NCI-H345 treated with DMSO at 0.1 percent for 48 hours (cell line): Measurements from ENCODE around the gene GNB2.
"Not testable (repeated sequence)": the region's sequence is repeated elsewhere in the genome, so short reads cannot be mapped to it uniquely, and the experiment has no call there.

Source experiments
- DNase-seq: peaks from one replicate; lab custom pipeline; 2025; ENCODE audit not compliant: unreplicated experiment; lab: John Stamatoyannopoulos, UW

Gene GNB2

DNA sequence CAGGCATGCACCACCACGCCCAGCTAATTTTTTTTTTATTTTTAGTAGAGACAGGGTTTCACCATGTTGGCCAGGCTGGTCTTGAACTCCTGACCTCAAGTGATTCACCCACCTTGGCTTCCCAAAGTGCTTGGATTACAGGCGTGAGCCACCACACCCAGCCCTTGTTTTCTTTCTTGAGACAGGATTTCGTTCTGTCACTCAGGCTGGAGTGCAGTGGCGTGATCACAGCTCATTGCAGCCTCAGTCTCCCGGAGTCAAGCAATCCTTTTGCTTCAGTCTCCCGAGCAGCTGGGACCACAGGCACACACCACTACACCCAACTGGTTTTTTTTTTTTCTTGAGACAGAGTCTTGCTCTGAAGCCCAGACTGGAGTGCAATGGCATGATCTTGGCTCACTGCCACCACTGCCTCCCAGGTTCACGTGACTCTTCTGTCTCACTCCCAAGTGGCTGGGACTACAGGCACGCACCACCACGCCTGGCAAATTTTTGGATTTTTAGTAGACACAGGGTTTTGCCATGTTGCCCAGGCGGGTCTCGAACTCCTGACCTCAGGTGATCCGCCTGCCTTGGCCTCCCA, 11.3 kb upstream of the GNB2 start:
- DNase-seq, result not testable (repeated sequence)

DNA sequence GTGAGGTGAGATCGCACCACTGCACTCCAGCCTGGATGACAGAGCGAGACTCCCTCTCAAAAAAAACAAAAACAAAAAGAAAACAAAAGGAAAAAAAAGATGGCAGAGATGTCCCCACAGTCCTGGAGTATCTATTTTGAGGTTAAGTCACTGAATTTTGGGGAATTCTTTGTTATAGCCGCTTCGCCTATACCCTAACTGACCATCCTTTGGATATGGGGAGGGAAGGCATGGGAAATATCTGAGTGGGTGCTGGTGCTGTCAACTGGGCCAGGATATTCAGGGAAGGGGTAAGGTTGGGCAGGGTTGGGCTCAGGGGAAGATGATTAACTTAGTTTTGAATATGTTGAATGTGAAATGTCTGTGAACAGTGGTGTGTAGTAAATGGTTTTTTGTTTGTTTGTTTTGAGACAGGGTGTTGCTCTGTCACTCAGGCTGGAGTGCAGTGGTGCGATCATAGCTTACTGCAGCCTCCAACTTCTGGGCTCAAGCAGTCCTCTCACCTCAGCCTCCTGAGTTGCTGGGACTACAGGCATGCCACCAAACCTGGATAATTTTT, 8.3 kb upstream of the GNB2 start:
- no peak for DNase-seq

DNA sequence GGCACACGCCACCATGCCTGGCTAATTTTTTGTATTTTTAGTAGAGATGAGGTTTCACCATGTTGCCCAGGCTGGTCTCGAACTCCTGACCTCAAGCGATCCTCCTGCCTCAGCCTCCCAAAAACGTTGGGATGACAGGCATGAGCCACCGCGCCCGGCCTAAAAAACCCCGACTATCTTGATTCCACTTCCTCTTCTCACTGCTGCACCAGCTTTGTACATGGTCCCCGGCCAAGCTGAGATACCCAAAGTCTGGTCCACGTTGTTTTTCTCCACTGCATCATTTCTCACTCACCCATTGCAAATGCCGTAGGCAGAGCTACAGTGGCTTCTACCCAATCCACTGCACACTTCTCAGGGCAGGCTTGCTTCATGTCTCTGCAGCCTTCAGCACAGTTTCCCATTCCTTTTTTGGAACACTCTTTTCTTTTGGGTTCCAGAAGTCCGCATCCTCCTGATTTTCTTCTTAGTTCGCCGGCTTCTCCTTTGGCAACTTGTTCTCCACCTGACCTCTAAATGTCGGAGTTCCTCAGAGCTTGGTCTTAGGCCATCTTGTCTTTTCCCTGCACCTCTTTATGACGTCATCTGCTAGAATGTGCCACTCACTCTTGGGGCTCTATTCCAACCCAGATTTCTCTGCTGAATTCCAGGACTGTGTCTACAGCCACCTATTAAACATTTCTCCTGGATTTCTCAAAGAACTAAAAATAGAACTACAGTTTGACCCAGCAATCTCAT, 6.0 kb upstream of the GNB2 start:
- DNase-seq, result no peak

DNA sequence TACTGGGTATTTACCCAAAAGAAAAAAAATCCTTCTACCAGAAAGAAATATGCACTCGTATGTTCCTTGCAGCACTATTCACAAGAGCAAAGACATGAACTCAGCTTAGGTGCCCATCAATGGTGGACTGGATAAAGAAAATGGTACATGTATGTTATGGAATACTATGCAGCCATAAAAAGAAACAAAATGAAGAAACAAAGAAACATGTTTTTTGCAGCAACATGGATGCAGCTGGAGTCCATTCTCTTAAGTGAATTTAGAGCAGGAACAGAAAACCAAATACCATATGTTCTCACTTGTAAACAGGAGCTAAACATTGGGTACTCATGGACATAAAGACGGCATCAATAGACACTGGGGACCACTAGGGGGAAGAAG, 5.5 kb upstream of the GNB2 start:
- no peak for DNase-seq

DNA sequence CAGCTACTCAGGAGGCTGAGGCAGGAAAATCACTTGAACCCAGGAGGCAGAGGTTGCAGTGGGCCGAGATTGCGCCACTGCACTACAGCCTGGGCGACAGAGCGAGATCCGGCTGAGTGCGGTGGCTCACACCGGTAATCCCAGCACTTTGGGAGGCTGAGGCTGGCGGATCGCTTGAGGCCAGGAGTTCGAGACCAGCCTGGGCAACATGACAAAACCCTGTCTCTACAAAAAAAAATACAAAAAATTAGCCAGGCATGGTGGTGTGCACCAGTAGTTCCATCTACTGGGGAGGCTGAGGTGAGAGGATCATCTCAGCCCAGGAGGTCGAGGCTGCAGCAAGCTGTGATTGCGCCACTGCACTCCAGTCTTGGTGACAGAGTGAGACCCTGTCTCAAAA, 4.4 kb upstream of the GNB2 start:
- not testable (repeated sequence) for DNase-seq

DNA sequence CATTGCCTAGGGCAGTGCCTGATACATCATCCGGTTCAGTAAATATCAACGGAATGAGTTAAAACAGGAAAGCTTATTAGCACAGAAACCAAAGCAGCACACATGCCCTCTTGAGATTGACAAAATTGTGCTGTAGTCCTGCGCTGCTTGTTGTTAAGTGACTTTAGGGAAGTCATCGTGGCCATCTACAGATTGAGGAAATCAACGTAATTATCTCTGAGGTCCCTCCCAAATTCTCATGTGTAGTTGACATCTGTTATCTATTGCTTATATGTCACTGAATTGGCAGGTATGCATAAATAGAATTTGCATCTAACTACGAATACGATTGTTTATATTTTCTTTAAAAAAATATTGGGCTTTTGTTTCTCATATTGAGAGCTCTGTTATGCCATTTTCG, 3.5 kb upstream of the GNB2 start:
- no peak for DNase-seq

DNA sequence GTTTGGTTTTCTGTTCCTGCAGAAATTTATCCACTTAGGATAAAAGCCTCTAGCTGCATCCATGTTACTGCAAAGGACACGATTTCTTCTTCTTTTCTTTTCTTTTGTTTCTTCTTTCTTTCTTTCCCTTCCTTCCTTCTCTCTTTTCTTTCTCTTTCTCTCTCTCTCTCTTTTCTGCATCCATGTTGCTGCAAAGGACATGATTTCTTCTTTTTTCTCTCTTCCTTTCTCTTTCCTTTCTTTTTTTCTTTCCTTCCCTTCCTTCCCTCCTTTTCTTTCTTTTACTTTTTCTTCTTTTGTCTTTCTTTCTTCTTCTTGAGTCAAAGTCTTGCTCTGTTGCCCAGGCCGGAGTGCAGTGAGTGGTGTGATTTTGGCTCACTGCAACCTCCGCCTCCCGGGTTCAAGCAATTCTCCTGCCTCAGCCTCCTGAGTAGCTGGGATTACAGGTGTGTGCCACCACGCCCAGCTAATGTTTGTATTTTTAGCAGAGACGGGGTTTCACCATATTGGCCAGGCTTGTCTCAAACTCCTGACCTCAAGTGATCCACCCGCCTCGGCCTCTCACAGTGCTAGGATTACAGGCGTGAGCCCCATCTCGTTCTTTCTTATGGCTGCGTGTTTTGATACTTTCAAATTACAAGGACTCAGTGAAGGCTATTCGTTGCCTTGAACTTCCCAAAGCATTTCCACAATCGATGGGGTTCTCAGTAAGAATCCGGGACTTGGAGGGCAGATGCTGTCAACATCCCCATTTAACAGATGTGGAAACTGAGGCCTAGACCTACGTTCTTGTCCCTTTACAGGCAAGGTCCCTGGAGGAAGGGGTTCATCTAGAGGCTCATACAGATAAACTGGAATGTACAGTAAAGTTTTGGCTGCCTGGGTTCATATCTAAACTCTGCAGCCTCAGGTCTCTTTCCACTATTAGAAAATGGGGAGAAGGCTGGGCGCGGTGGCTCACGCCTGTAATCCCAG, 1.9 kb upstream of the GNB2 start:
- no peak for DNase-seq

DNA sequence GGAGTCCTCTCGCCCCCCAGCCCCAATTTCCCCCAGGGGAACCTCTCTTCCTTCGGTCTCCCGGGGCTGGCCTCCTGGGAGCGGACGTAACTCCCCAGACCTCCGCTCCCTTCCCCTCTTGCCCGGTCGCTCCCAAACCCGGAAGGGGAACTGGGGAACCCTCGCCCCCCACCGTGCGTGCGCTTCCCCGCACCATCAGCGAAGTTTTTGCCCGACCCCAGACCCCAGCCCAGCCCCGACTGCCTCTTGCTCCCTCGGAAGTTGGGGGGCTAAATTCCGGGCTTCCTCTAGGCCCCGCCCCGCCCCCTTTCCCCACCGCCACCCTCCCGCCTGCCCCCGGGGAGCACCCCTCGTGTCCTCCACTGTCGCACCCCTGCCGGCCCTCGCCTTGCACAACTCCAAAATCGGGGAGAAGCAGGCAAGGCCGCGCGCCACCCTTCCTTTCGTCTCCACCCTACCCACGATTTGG, 436 bp downstream of the GNB2 start:
- no peak for DNase-seq

DNA sequence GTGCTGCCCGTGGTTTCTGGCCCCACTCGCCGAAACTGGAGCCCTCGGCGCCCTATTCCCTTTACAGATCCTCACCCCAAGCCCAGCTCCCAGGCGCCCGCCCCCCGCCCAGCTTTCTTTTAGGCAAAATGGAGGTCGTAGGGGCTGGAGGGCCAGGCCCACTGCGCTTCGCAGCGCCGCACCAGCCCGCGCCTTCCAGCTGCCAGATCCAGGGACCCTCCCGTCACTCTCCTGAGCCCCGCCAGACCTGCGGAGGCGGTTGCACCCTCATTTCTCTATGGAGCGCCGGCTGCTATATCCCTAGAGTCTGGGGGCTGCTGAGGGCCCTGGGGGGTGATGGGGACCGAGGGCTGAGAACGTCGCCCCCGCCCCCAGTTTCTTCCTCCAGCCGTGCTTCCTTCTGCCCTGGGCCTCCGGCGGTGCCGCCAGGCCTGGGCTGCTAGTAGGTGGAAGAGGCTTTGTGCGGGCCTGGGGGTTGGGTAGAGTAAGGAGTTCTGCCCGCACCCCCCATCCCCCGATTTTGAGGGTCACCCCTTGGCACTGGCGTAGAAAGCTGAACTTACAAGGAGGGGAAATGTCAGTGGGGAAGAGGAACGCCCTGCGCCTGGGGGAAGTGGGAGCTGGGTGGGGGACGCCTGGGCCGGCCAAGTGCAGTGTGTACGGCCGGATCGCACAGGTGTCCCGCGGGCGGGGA, 1.0 kb downstream of the GNB2 start:
- DNase-seq, result no peak

DNA sequence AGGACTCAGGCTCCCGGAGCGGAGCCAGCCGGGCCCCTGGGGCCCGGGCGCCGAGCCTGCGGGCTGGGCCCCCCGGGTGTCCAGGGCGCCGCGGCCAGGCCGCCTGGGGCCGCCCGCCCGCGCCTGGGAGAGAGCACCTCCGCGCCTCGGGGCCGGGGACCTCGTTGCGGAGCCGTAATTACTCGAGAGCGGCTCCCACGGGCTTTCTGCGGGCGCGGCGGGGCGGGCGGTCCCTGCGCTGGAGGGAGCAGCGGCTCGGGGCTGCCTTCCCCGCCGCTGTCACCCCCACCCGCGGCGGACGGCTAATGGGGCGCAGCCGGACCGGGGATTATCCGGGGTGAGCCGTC, 1.5 kb downstream of the GNB2 start:
- no peak for DNase-seq

DNA sequence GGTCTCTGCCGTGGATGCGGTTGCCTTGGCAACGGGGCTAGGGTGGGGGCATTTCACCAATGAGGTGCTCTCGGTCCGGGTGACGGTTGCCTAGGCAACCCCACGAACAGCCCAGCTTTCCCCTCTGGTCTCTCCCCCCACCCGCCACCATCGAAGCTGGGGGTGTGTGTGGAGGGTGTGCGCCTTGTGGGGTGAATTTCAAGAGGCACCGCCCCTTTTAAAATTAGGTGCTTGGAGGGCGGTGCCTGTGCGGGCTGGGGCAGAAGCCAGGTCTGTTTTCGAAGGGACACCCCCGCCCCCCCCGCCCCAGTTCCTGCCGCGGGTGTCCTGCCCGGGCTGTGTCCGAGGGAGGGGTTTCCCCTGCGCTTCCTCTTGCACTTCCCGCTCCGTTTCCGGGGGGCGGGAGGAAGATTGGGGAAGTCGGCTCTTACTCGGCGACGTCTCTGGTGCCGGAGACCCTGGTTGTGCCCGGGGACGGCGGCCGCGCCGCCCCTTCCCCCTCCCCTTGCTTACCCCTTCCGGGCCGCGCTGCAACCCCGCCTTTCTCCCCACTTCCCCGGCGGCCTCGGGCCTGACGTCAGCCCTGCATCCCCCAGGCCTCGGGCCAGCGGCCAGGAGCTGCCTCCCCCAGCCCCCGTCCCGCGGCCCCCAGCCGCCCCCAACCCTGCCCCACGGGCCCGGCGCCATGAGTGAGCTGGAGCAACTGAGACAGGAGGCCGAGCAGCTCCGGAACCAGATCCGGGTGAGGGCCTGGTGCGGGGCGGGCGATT, 2.2 kb downstream of the GNB2 start:
- DNase-seq, result no peak

DNA sequence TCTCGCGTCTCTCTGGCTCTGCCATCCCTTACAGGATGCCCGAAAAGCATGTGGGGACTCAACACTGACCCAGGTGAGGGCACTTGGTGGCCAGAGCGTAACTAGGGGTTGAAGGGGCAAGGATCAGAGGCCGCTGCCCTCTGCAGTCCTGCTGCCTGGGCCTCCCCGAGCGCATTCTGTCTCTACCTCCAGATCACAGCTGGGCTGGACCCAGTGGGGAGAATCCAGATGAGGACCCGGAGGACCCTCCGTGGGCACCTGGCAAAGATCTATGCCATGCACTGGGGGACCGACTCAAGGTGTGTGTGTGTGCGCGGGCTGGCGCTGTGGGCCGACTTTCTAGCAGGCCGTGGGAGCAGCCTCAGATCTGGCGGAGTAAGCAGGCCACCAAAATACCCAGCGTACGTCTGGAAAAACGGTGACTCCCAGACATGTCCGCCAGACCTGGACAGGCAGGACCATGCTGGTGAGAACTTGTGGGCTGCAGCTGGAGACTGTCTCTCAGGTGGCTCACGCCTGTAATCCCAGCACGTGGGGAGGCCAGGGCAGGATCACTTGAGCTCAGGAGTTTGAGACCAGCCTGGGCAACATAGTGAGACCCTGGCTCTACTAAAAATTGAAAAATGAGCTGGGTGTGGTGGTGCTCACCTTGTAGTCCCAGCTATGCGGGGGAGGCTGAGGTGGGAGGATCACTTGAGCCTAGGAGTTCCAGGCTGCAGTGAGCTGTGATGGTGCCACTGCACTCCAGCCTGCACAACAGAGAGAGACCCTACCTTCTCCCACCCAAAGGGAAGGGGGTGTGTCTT, 3.2 kb downstream of the GNB2 start:
- DNase-seq, result no peak

DNA sequence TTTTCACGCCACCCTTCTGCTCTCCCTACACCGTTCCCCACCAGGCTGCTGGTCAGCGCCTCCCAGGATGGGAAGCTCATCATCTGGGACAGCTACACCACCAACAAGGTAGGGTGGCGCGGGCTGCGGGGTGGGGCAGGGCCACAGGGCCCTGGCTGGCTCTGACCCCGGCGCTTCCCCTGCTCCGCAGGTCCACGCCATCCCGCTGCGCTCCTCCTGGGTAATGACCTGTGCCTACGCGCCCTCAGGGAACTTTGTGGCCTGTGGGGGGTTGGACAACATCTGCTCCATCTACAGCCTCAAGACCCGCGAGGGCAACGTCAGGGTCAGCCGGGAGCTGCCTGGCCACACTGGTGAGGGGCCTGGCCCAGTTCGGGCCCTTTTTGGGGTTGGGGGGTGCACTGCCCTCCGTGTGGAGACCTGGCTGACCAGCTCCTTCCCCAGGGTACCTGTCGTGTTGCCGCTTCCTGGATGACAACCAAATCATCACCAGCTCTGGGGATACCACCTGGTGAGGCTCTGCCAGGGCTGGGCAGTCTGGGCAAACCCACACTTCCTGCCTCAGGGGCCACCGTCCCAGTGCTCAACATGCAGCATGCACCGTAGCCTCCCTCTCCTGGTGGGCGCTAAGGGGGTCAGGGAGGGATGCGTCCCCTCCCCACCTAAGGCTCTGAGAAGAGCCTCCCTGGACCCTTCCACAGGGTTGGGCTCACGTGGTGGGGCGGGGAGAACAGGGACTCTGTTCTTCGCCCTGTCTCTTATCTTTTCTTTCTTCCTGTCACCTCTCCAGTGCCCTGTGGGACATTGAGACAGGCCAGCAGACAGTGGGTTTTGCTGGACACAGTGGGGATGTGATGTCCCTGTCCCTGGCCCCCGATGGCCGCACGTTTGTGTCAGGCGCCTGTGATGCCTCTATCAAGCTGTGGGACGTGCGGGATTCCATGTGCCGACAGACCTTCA, 4.0 kb downstream of the GNB2 start:
- DNase-seq, result no peak

DNA sequence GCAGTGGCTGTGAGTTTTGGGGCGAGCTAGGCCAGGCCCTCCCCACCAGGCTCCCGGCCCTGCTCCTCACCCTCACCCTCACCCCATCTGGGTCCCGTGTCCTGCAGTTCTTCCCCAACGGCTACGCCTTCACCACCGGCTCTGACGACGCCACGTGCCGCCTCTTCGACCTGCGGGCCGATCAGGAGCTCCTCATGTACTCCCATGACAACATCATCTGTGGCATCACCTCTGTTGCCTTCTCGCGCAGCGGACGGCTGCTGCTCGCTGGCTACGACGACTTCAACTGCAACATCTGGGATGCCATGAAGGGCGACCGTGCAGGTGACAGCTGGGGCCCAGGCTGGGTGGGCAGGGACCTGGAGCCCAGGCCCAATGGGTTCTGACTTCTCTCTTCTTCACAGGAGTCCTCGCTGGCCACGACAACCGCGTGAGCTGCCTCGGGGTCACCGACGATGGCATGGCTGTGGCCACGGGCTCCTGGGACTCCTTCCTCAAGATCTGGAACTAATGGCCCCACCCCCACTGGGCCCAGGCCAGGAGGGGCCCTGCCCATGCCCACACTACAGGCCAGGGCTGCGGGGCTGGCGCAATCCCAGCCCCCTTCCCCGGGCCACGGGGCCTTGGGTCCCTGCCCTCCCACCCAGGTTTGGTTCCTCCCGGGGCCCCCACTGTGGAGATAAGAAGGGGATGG, 4.9 kb downstream of the GNB2 start:
- no peak for DNase-seq

DNA sequence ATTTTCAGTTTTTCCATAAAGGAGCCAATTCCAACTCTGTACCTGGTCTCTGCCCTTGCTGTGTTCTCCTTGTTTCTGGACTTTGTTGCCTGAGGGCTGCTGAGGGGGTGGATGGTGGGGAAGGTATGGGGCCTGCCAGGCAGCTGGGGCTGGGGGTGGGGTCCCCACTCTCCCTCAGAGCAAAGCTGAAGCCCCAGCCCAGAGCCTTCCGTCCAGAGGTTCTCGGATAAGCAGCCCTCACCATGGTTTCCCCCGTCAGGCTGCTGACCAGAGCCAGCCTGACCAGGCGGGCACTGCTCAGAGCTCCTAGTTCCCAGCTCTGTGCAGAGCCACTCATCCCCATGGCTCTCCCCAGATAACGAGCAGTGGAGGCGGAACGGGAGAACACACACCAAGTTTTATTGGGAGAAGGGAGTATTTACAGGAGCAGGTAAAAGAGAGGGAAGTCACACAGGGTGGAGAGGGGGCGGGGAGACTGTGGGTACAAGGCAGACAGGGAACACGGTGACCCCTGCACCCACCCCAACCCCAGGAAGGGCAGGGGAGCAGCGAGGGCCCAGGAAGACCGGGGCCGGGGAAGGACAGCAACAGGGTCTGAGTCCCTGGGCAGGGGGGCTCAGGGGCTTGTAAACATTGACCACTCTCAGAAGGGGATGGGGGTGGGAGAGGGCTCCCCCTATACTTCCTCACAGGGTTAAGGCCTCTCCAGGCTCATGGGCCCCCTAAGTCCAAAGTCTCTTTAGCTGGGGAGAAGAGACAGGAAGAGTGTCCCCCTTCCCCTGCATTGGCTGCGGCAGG, 5.8 kb downstream of the GNB2 start:
- no peak for DNase-seq

DNA sequence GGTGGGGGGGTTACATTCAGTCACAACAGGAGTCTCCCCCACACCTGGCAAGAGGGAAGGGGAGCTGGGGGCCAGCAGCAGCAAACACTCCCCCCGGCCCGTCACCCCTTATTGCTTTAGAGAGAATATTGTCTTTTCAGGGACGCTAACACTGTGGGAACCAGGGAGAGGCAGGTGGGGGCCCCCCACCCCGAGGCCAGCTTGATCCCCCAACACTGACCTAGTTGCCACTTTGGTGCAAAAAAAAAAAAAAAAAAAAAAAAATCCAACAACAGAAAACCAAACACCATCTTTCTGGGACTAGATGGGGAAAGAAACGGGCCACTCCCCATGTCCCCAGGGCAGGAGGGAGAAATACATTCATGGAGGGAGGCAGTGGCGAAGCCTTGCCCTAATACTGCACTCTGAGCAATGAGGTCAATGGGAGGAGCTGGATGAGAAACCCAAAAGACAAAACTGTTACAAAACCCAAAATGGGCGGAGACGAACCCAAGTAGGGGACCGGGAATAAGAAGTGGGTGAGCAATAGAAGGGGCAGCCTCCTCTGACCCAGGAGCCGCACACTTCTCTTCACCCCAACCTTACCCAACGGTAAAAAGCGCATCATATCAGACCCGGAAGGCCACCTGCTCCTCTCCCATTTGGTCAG, 6.5 kb downstream of the GNB2 start:
- DNase-seq, result no peak
